Measurements from ENCODE around the gene GAD2. TPM values are rescaled to one million over a fixed set of nuclear protein-coding genes. Genes with fewer than 3 reads are reported as not detected.

Gene GAD2
- polyA plus RNA-seq (2013, experiment 1 of 2): 0.40 TPM
- 0.51 TPM for polyA plus RNA-seq (2013, experiment 2 of 2)

GRCh38 chr10:26216585-26217395 is at the start of gene GAD2:
Gene GAD2 (plus strand): TSS chr10:26216774. CDS start chr10:26216810, 36 bp downstream.
- Histone ChIP-seq H3K23ac (ENCODE audit: low read depth, low read length, poor library complexity) (peak within 1 kb of the TSS; percentile 61), H3K27ac (replicated peaks; ENCODE audit: low read length) (no peak within 1 kb of the TSS)

GRCh38 chr10:26169466-26169865 is 47.1 kb upstream of the GAD2 start:
- Histone ChIP-seq H3K18ac (ENCODE audit: low read length) (no peak overlapping the region), H3K9me3 (replicated peaks in 1 of 2; ENCODE audit: control insufficient read depth in 2 of 2, insufficient read depth in 1 of 2, low read depth in 1 of 2, low read length in 2 of 2) (no peaks in the 10 kb centered on the region), H2AK5ac (ENCODE audit: low read depth, low read length) (no peak overlapping the region), H3K27me3 (ENCODE audit: control insufficient read depth in 3 of 3, insufficient read depth in 3 of 3, low read depth in 1 of 3, low read length in 3 of 3) (no peaks in the 10 kb centered on the region), H3K4ac (ENCODE audit: low read length) (no peak overlapping the region), H2AFZ (ENCODE audit: low read length) (no peak overlapping the region), H3K79me1 (ENCODE audit: low read depth, low read length) (no peaks in the 10 kb centered on the region), H3K4me1 (ENCODE audit: control insufficient read depth in 2 of 2, insufficient read depth in 1 of 2, low read depth in 1 of 2, low read length in 2 of 2) (peaks cover 0 to 11% of the 10 kb centered on the region in 2 donors), H3K36me3 (replicated peaks in 1 of 2; ENCODE audit: control insufficient read depth in 2 of 2, insufficient read depth in 2 of 2, low read length in 2 of 2) (no peaks in the 10 kb centered on the region), H4K91ac (ENCODE audit: low read depth, low read length, poor library complexity) (no peak overlapping the region), H2BK15ac (ENCODE audit: low read length) (no peak overlapping the region), H4K8ac (ENCODE audit: low read depth, low read length) (no peak overlapping the region), H3K23ac (ENCODE audit: low read depth, low read length, poor library complexity) (no peak overlapping the region), H3K4me2 (ENCODE audit: insufficient read depth, low read length, poor library complexity, severe bottlenecking) (no peak overlapping the region), H2BK12ac (ENCODE audit: low read length) (no peak overlapping the region), H3K14ac (ENCODE audit: low read length) (no peak overlapping the region), H3K4me3 (ENCODE audit: low read length in 2 of 2) (no peak overlapping the region), H2BK120ac (ENCODE audit: low read depth, low read length) (no peak overlapping the region), H3K27ac (replicated peaks; ENCODE audit: low read length) (no peak overlapping the region), H2BK5ac (ENCODE audit: low read length) (no peak overlapping the region), H3K9ac (ENCODE audit: low read depth, low read length, poor library complexity) (no peak overlapping the region)
- no CpG with 5 or more reads among the region's 2 CpGs for WGBS, 2 donors (ENCODE audit: extremely low coverage in 2 of 2, insufficient read length in 2 of 2, insufficient replicate concordance in 1 of 2)
- peak; percentile 47 for DNase-seq (ENCODE audit: low spot score)

More at GRCh38 chr10:26216585-26217395, at the start of gene GAD2:
- peak within 1 kb of the TSS; percentile 63 for H3K4me2 ChIP-seq (ENCODE audit: insufficient read depth, low read length, poor library complexity, severe bottlenecking)
- no peak within 1 kb of the TSS for H2BK12ac ChIP-seq (ENCODE audit: low read length)
- H2BK120ac ChIP-seq (ENCODE audit: low read depth, low read length): no peak within 1 kb of the TSS
- H2BK5ac ChIP-seq (ENCODE audit: low read length): no peak within 1 kb of the TSS
- DNase-seq (ENCODE audit: low spot score): peak; percentile 24
- H3K9me3 ChIP-seq (replicated peaks in 1 of 2; ENCODE audit: control insufficient read depth in 2 of 2, insufficient read depth in 1 of 2, low read depth in 1 of 2, low read length in 2 of 2): peaks cover 0 to 3% of the 10 kb centered on the region in 2 donors
- no peak within 1 kb of the TSS for H3K14ac ChIP-seq (ENCODE audit: low read length)
- H3K27me3 ChIP-seq (ENCODE audit: control insufficient read depth in 3 of 3, insufficient read depth in 3 of 3, low read depth in 1 of 3, low read length in 3 of 3): peaks cover 35 to 100% (median 86%) of the 10 kb centered on the region in 3 experiments
- no peaks in the 10 kb centered on the region for H3K36me3 ChIP-seq (replicated peaks in 1 of 2; ENCODE audit: control insufficient read depth in 2 of 2, insufficient read depth in 2 of 2, low read length in 2 of 2)
- H3K4ac ChIP-seq (ENCODE audit: low read length): no peak within 1 kb of the TSS
- H2AFZ ChIP-seq (ENCODE audit: low read length): peak within 1 kb of the TSS; percentile 72
- no peak within 1 kb of the TSS for H3K9ac ChIP-seq (ENCODE audit: low read depth, low read length, poor library complexity)
- peak within 1 kb of the TSS; percentile 49 for H3K18ac ChIP-seq (ENCODE audit: low read length)
- H4K91ac ChIP-seq (ENCODE audit: low read depth, low read length, poor library complexity): no peak within 1 kb of the TSS
- peak within 1 kb of the TSS; percentile 66 for H2AK5ac ChIP-seq (ENCODE audit: low read depth, low read length)
- no peaks in the 10 kb centered on the region for H3K79me1 ChIP-seq (ENCODE audit: low read depth, low read length)
- peaks cover 10 to 23% of the 10 kb centered on the region in 2 donors for H3K4me1 ChIP-seq (ENCODE audit: control insufficient read depth in 2 of 2, insufficient read depth in 1 of 2, low read depth in 1 of 2, low read length in 2 of 2)
- H2BK15ac ChIP-seq (ENCODE audit: low read length): no peak within 1 kb of the TSS
- H4K8ac ChIP-seq (ENCODE audit: low read depth, low read length): no peak within 1 kb of the TSS
- WGBS, 2 donors (ENCODE audit: extremely low coverage in 2 of 2, insufficient read length in 2 of 2, insufficient replicate concordance in 1 of 2): no CpG with 5 or more reads among the region's 60 CpGs
- H3K4me3 ChIP-seq (ENCODE audit: low read length in 2 of 2): peak within 1 kb of the TSS in 1 of 2 donors; percentile 62

GRCh38 chr10:26172131-26172530 is 44.4 kb upstream of the GAD2 start:
- Histone ChIP-seq H3K9ac (ENCODE audit: low read depth, low read length, poor library complexity) (no peak overlapping the region), H2BK5ac (ENCODE audit: low read length) (no peak overlapping the region), H2BK12ac (ENCODE audit: low read length) (no peak overlapping the region), H3K4me1 (ENCODE audit: control insufficient read depth in 2 of 2, insufficient read depth in 1 of 2, low read depth in 1 of 2, low read length in 2 of 2) (peaks cover 0 to 8% of the 10 kb centered on the region in 2 donors), H3K18ac (ENCODE audit: low read length) (no peak overlapping the region), H3K4ac (ENCODE audit: low read length) (no peak overlapping the region), H3K4me3 (ENCODE audit: low read length in 2 of 2) (no peak overlapping the region), H3K27me3 (ENCODE audit: control insufficient read depth in 3 of 3, insufficient read depth in 3 of 3, low read depth in 1 of 3, low read length in 3 of 3) (no peaks in the 10 kb centered on the region), H2BK120ac (ENCODE audit: low read depth, low read length) (no peak overlapping the region), H3K79me1 (ENCODE audit: low read depth, low read length) (no peaks in the 10 kb centered on the region), H3K9me3 (replicated peaks in 1 of 2; ENCODE audit: control insufficient read depth in 2 of 2, insufficient read depth in 1 of 2, low read depth in 1 of 2, low read length in 2 of 2) (no peaks in the 10 kb centered on the region), H3K27ac (replicated peaks; ENCODE audit: low read length) (no peak overlapping the region), H2AK5ac (ENCODE audit: low read depth, low read length) (no peak overlapping the region), H2AFZ (ENCODE audit: low read length) (no peak overlapping the region), H3K14ac (ENCODE audit: low read length) (no peak overlapping the region), H4K91ac (ENCODE audit: low read depth, low read length, poor library complexity) (no peak overlapping the region), H2BK15ac (ENCODE audit: low read length) (no peak overlapping the region), H3K23ac (ENCODE audit: low read depth, low read length, poor library complexity) (no peak overlapping the region), H4K8ac (ENCODE audit: low read depth, low read length) (no peak overlapping the region), H3K4me2 (ENCODE audit: insufficient read depth, low read length, poor library complexity, severe bottlenecking) (no peak overlapping the region), H3K36me3 (replicated peaks in 1 of 2; ENCODE audit: control insufficient read depth in 2 of 2, insufficient read depth in 2 of 2, low read length in 2 of 2) (no peaks in the 10 kb centered on the region)
- no peak for DNase-seq (ENCODE audit: low spot score)
- WGBS, 2 donors (ENCODE audit: extremely low coverage in 2 of 2, insufficient read length in 2 of 2, insufficient replicate concordance in 1 of 2): no CpG with 5 or more reads among the region's 7 CpGs

GRCh38 chr10:26173837-26174236 is 42.7 kb upstream of the GAD2 start:
- no peak for DNase-seq (ENCODE audit: low spot score)
- no peaks in the 10 kb centered on the region for H3K27me3 ChIP-seq (ENCODE audit: control insufficient read depth in 3 of 3, insufficient read depth in 3 of 3, low read depth in 1 of 3, low read length in 3 of 3)
- no peaks in the 10 kb centered on the region for H3K9me3 ChIP-seq (replicated peaks in 1 of 2; ENCODE audit: control insufficient read depth in 2 of 2, insufficient read depth in 1 of 2, low read depth in 1 of 2, low read length in 2 of 2)
- H3K23ac ChIP-seq (ENCODE audit: low read depth, low read length, poor library complexity): no peak overlapping the region
- no peak overlapping the region for H3K4ac ChIP-seq (ENCODE audit: low read length)
- H2AK5ac ChIP-seq (ENCODE audit: low read depth, low read length): no peak overlapping the region
- H2BK12ac ChIP-seq (ENCODE audit: low read length): no peak overlapping the region
- no peak overlapping the region for H4K8ac ChIP-seq (ENCODE audit: low read depth, low read length)
- H3K79me1 ChIP-seq (ENCODE audit: low read depth, low read length): no peaks in the 10 kb centered on the region
- no peak overlapping the region for H3K9ac ChIP-seq (ENCODE audit: low read depth, low read length, poor library complexity)
- H3K4me3 ChIP-seq (ENCODE audit: low read length in 2 of 2): no peak overlapping the region
- no peak overlapping the region for H3K27ac ChIP-seq (replicated peaks; ENCODE audit: low read length)
- H2BK5ac ChIP-seq (ENCODE audit: low read length): no peak overlapping the region
- no peak overlapping the region for H2BK15ac ChIP-seq (ENCODE audit: low read length)
- H3K36me3 ChIP-seq (replicated peaks in 1 of 2; ENCODE audit: control insufficient read depth in 2 of 2, insufficient read depth in 2 of 2, low read length in 2 of 2): no peaks in the 10 kb centered on the region
- no peak overlapping the region for H3K18ac ChIP-seq (ENCODE audit: low read length)
- H2BK120ac ChIP-seq (ENCODE audit: low read depth, low read length): no peak overlapping the region
- no peak overlapping the region for H3K4me2 ChIP-seq (ENCODE audit: insufficient read depth, low read length, poor library complexity, severe bottlenecking)
- no peak overlapping the region for H2AFZ ChIP-seq (ENCODE audit: low read length)
- H3K4me1 ChIP-seq (ENCODE audit: control insufficient read depth in 2 of 2, insufficient read depth in 1 of 2, low read depth in 1 of 2, low read length in 2 of 2): peaks cover 0 to 9% of the 10 kb centered on the region in 2 donors
- H4K91ac ChIP-seq (ENCODE audit: low read depth, low read length, poor library complexity): no peak overlapping the region
- no peak overlapping the region for H3K14ac ChIP-seq (ENCODE audit: low read length)
- no CpG with 5 or more reads among the region's 2 CpGs for WGBS, 2 donors (ENCODE audit: extremely low coverage in 2 of 2, insufficient read length in 2 of 2, insufficient replicate concordance in 1 of 2)

Data from neuronal stem cell (in vitro differentiated cells).